K562 (cell line): ENCODE results near the gene CEP290. TPM values are rescaled to one million over a fixed set of nuclear protein-coding genes. Genes with fewer than 3 reads are reported as not detected.

Experiments used
- CHD2 ChIP-seq: IDR thresholded peaks from 2 replicates; pipeline ENCODE4 v1.6.1; 2011; ENCODE audit warnings: low read depth, low read length
- EP300 ChIP-seq: IDR thresholded peaks from 2 replicates; pipeline ENCODE4 v1.6.1; 2012; ENCODE audit warnings: low read length, improper control_type of control experiment
- EP400 ChIP-seq: fragments of 450-650 bp; IDR thresholded peaks from 2 replicates; pipeline ENCODE4 v1.6.1; 2017; ENCODE audit warnings: antibody characterized with exemption, mild to moderate bottlenecking, moderate library complexity
- ETS1 ChIP-seq: conservative IDR thresholded peaks from 2 replicates; pipeline ENCODE4 v1.6.1; 2011; ENCODE audit warnings: low read depth, mild to moderate bottlenecking, low read length; ENCODE audit not compliant: control insufficient read depth
- FUS ChIP-seq: fragments of 200-400 bp; formaldehyde crosslinking; optimal IDR thresholded peaks from 2 replicates; pipeline ENCODE3; 2017; ENCODE audit warnings: low read depth, low read length
- GTF2E2 ChIP-seq: fragments of 200-800 bp; sonication (Bioruptor generic); IDR thresholded peaks from 2 replicates; pipeline ENCODE4 v1.6.1; 2016; ENCODE audit warnings: missing genetic modification characterization, missing compliant biosample characterization
- HCFC1 ChIP-seq: IDR thresholded peaks from 2 replicates; pipeline ENCODE4 v1.6.1; 2012; ENCODE audit warnings: low read depth, low read length, improper control_type of control experiment
- HDAC1 ChIP-seq, 2 experiments: fragments of 450-650 bp; IDR thresholded peaks; 2 replicates each; pipeline ENCODE4 v1.6.1; 2016 to 2017; ENCODE audit warnings: inconsistent platforms in 1 of 2, mild to moderate bottlenecking in 1 of 2, moderate library complexity in 1 of 2
- MAFF ChIP-seq: IDR thresholded peaks from 2 replicates; pipeline ENCODE4 v1.6.1; 2012; ENCODE audit warnings: low read length, improper control_type of control experiment
- MED1 ChIP-seq: sonication (generic); formaldehyde crosslinking; IDR thresholded peaks from 2 replicates; pipeline ENCODE4 v1.8.1; 2023; ENCODE audit warnings: missing genetic modification reagents, borderline replicate concordance
- MTA1 ChIP-seq: fragments of 450-650 bp; IDR thresholded peaks from 2 replicates; pipeline ENCODE4 v1.6.1; 2017; ENCODE audit warnings: borderline replicate concordance
- NR2F6 ChIP-seq: fragments of 450-650 bp; formaldehyde crosslinking; IDR thresholded peaks from 2 replicates; pipeline ENCODE4 v1.4.0; 2020; ENCODE audit warnings: mild to moderate bottlenecking
- PML ChIP-seq: IDR thresholded peaks from 2 replicates; pipeline ENCODE4 v1.6.1; 2012; ENCODE audit warnings: low read length, inconsistent platforms
- RBFOX2 ChIP-seq: fragments of 200-400 bp; formaldehyde crosslinking; IDR thresholded peaks from 2 replicates; pipeline ENCODE4 v1.6.1; 2017; ENCODE audit warnings: low read depth, mild to moderate bottlenecking, low read length, moderate library complexity
- RBM39 ChIP-seq: fragments of 200-400 bp; formaldehyde crosslinking; optimal IDR thresholded peaks from 2 replicates; pipeline ENCODE3; 2018; ENCODE audit warnings: low read depth, low read length
- SIRT6 ChIP-seq: IDR thresholded peaks from one replicate; pipeline ENCODE4 v1.6.1; 2012; ENCODE audit warnings: low read depth, mild to moderate bottlenecking, control low read depth, inconsistent platforms, low read length, moderate library complexity
- U2AF2 ChIP-seq: fragments of 200-400 bp; formaldehyde crosslinking; optimal IDR thresholded peaks from 2 replicates; pipeline ENCODE3; 2017; ENCODE audit warnings: low read depth, mild to moderate bottlenecking, low read length
- XRCC4 ChIP-seq: IDR thresholded peaks from one replicate; pipeline ENCODE4 v1.6.1; 2011; ENCODE audit not compliant: insufficient read depth, insufficient read length; ENCODE audit errors: extremely low read depth
- ZNF347 ChIP-seq: fragments of 450-650 bp; formaldehyde crosslinking; IDR thresholded peaks from 2 replicates; pipeline ENCODE4 v1.4.0; 2020; ENCODE audit warnings: low read depth, mild to moderate bottlenecking, moderate library complexity
- ZSCAN32 ChIP-seq: fragments of 450-650 bp; formaldehyde crosslinking; IDR thresholded peaks from 2 replicates; pipeline ENCODE4 v1.4.0; 2020; ENCODE audit warnings: mild to moderate bottlenecking, moderate library complexity
- polyA plus RNA-seq, 8 experiments: library from polyadenylated mRNA; depleted of rRNA in 4 of 8; stranded (reverse) in 5 of 8; unstranded in 3 of 8; fragments of >200 nt; fragmentation: Nextera tagmentation in 2 of 8; fragmentation: Illumina TruSeq in 1 of 8; extraction: Ambion mirVana in 2 of 8; extraction: Trizol in 1 of 8; gene quantifications; 2 replicates each; pipeline versions ENCODE4 v1.2.1 to v1.2.3, GENCODE V29; 2011 to 2014; ENCODE audit warnings: inconsistent platforms in 1 of 8, missing spikeins in 1 of 8
- total RNA-seq, 7 experiments: library from RNA; depleted of rRNA in 6 of 7; stranded (reverse); fragments of >200 nt in 6 of 7; fragmentation: Illumina TruSeq in 2 of 7; extraction: Trizol in 2 of 7; gene quantifications; 2 replicates each; pipeline versions ENCODE4 v1.2.1 to v1.2.3, GENCODE V29; 2011 to 2021; ENCODE audit warnings: low replicate concordance in 1 of 7
- TF ChIP-seq, protein P1 (sequence below): fragments of 450-650 bp; IDR thresholded peaks from 2 replicates; pipeline ENCODE4 v1.6.1; 2017; ENCODE audit warnings: antibody characterized with exemption
- TF ChIP-seq, protein P2 (sequence below): fragments of 250-450 bp; sonication (Bioruptor Pico); IDR thresholded peaks from 2 replicates; pipeline ENCODE4 v1.8.0; 2022; ENCODE audit warnings: moderate library complexity, mild to moderate bottlenecking, inconsistent platforms
- TF ChIP-seq, protein P3 (sequence below), 3 experiments: fragments of 200-800 bp in 1 of 3; sonication (Bioruptor generic) in 1 of 3; sonication (generic) in 1 of 3; formaldehyde crosslinking in 1 of 3; IDR thresholded peaks; 2 replicates each; pipeline versions ENCODE4 v1.6.1 to v1.8.0; 2016 to 2022; ENCODE audit warnings: mild to moderate bottlenecking in 2 of 3, missing compliant biosample characterization in 2 of 3, missing genetic modification characterization in 2 of 3, missing genetic modification reagents in 1 of 3
- TF ChIP-seq, protein P4 (sequence below), 2 experiments: fragments of 450-650 bp in 1 of 2; sonication (generic) in 1 of 2; formaldehyde crosslinking in 1 of 2; IDR thresholded peaks in 1 of 2; conservative IDR thresholded peaks in 1 of 2; 2 replicates each; pipeline versions ENCODE4 v1.6.1 to v1.8.1; 2016 to 2023; ENCODE audit warnings: mild to moderate bottlenecking in 2 of 2, moderate library complexity in 2 of 2, inconsistent platforms in 1 of 2, missing genetic modification reagents in 1 of 2

CEP290 gene
- total and polyA plus RNA-seq, 9 of the 15 experiments (the other 6 are each of a cell fraction or from before 2014, with no cell fraction given) = 7.2 to 19.4 (median 18.1) TPM

- TF ChIP-seq CHD2 (0 out of 2 replicates have a peak, but pooled peaks have one; percentile 24), HDAC1 (IDR thresholded peaks at IDR 0.05) (peak in 1 of 2 experiments; percentile 90; a peak in 2 of 4 replicates), ETS1 (peak; percentile 94), EP300 (0 out of 2 replicates have a peak, but pooled peaks have one; percentile 7), U2AF2 (no peak), EP400 (peak; percentile 86), NR2F6 (CRISPR knock-in tag) (no peak), PML (peak; percentile 62; the same call in 1 of the 2 replicates), ZNF347 (CRISPR knock-in tag) (no peak), GTF2E2 (tag) (no peak), MAFF (no peak), XRCC4 (no peak), FUS (no peak), MTA1 (no peak), ZSCAN32 (CRISPR knock-in tag) (no peak), MED1 (no peak), SIRT6 (no peak), RBFOX2 (peak; percentile 97), RBM39 (no peak), HCFC1 (peak; percentile 91)
- TF ChIP-seq, protein P1, sequence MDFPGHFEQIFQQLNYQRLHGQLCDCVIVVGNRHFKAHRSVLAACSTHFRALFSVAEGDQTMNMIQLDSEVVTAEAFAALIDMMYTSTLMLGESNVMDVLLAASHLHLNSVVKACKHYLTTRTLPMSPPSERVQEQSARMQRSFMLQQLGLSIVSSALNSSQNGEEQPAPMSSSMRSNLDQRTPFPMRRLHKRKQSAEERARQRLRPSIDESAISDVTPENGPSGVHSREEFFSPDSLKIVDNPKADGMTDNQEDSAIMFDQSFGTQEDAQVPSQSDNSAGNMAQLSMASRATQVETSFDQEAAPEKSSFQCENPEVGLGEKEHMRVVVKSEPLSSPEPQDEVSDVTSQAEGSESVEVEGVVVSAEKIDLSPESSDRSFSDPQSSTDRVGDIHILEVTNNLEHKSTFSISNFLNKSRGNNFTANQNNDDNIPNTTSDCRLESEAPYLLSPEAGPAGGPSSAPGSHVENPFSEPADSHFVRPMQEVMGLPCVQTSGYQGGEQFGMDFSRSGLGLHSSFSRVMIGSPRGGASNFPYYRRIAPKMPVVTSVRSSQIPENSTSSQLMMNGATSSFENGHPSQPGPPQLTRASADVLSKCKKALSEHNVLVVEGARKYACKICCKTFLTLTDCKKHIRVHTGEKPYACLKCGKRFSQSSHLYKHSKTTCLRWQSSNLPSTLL = no peak
- TF ChIP-seq, protein P2, sequence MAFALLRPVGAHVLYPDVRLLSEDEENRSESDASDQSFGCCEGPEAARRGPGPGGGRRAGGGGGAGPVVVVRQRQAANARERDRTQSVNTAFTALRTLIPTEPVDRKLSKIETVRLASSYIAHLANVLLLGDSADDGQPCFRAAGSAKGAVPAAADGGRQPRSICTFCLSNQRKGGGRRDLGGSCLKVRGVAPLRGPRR (CRISPR knock-in tag) = no peak
- TF ChIP-seq, protein P3, sequence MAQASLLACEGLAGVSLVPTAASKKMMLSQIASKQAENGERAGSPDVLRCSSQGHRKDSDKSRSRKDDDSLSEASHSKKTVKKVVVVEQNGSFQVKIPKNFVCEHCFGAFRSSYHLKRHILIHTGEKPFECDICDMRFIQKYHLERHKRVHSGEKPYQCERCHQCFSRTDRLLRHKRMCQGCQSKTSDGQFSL (CRISPR knock-in tag; IDR thresholded peaks at IDR 0.05) = no peak
- TF ChIP-seq, protein P3 (tag; IDR thresholded peaks at IDR 0.05) = no peak
- TF ChIP-seq, protein P4, sequence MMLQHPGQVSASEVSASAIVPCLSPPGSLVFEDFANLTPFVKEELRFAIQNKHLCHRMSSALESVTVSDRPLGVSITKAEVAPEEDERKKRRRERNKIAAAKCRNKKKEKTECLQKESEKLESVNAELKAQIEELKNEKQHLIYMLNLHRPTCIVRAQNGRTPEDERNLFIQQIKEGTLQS (IDR thresholded peaks at IDR 0.05) = no peak
- TF ChIP-seq, protein P4 (CRISPR knock-in tag; conservative IDR thresholded peaks at IDR 0.05) = no peak
These were observed 106.5 kb downstream of the CEP290 start (continued) for GRCh38 chr12:88035271-88035906.
